CD4-positive, alpha-beta T cell treated with Interleukin-17A for 4 hours (primary cell): Measurements from ENCODE around the gene MAP3K7CL.
"Not testable (repeated sequence)": the region's sequence is repeated elsewhere in the genome, so short reads cannot be mapped to it uniquely, and the experiment has no call there.

ENCODE experiments used
- DNase-seq: peaks from one replicate; pipeline ENCODE4 v3.0.0-alpha.2; 2020; ENCODE audit warnings: mixed read lengths

The MAP3K7CL gene

DNA sequence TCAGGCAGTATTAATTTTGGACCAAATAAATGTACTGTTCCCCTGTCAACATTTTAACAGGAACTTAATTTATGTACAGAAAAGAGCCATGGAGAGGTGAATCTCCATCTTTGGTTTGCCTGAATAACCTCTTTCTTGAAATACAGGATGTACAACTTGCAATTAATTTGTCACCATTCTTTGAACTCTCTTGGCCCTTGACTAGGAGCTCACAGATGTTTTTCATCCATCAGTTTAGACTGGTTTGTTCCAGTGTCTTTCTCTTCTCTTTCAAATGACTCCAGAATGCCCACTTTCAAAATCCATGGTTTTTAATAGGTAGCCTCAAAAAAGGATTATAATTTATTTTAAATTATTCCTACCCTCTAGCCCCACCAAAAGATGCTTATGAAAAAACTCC, 5.0 kb downstream of the MAP3K7CL start:
- no peak for DNase-seq

DNA sequence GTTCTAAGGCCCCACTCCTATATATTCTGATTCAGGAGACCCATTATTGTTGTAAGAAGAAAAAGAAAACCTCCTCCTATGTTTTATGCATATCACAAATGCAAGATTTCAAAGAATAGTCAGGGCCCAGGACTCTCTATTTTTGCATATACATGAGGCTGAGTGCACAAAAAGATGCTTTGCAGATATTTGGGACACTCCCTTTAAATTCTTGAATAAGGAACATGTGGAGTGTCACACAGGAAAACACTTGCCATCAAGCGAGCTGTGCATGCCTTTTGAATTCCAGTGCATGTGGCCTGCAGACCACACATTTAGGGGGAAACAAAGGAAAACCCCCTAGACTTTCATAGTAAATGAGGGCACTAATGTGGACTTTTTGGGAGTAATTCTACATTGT, 5.6 kb downstream of the MAP3K7CL start:
- DNase-seq, result no peak

DNA sequence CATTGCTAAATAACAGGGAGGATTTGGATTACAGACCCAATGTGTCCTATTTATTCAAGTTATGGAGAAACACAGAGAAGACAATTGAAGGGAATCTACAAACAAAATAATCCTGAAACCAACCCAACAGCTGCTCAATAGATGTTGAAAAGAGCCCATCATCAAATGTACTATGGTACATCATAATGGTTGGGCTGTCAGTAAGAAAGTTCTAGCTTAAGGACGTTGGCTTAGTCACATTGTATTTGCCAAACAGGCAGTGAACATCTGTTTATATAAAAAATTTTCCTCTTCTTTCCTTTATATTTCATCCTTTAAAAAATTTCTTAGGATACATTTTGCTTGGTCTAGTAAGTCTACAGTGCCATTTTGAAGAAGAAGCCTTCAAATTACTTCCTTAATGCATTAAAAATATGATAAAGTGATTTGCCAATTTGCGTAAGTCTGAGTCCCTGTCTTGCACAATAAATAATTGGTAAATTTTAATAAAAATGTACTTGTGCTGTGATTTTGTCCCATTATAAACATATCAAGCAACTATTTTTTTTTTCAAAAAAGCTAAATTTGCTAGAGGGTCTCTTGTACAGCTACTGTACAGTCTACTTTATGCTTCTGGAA, 14.4 kb downstream of the MAP3K7CL start:
- DNase-seq, result no peak

DNA sequence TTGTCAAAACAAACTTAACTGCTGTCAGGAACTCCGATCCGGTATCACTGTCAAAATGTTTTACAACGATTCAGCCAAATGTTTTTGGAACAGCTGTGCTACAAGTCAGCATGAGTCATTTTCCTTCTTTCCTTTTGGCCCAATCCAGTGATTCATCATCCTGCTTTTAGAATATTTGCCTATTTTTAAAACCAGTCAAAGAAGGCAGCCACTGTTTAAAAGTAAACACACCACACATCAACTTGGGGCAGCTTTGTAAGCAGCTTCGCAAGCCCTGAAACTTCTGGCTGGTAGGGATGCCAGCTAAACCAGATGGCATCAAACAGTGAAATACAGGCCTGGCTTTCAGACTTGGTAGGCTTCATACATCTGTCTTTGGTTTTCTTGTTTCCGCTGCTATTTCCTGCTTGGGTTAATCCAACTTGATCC, 14.9 kb downstream of the MAP3K7CL start:
- no peak for DNase-seq

DNA sequence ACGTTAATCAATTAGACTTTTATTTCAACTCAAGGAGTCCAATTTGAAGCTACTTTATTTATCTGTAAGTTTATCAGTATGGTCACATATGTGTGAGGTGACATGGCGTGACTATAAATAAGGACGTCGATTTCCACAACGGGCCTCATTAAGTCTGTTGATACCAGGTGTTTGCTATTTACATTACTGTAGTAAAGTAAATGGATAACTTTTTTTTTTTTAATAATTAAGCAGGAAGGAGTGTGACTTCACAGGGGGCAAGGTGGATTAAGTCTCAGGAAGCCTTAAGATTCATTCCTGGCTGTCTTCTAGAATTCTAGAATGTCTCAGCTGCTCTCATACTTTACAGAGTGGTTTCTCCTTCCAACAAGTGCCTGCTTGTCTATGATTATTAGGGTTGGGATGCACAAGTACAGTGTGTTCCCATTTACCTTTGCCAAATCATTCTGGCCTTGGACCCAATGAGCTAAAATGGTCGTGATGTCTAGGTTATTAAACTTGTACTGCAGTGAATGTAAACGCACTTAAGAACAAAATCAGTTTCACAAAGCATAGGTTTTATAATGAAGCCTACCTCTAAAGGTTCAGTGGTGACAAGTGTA, 15.5 kb downstream of the MAP3K7CL start:
- no peak for DNase-seq

DNA sequence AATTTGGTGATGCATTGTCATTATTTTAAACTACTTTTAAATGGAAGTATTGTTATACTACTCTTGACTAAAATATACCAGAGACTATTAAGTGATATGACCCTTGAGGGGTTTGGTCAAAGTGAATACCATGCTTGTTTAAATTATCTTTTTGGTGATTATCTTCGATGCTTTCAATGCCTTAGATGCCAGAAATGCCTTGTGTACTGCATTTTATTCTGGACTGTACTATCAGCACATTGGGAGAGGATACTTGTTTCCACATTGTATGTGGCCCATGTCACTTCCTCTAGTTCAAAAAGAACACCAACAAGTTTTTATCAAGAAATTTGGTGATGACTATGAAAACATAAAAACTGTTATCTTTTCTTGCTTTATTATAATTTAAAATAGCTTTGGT, 16.3 kb downstream of the MAP3K7CL start:
- DNase-seq, result no peak

DNA sequence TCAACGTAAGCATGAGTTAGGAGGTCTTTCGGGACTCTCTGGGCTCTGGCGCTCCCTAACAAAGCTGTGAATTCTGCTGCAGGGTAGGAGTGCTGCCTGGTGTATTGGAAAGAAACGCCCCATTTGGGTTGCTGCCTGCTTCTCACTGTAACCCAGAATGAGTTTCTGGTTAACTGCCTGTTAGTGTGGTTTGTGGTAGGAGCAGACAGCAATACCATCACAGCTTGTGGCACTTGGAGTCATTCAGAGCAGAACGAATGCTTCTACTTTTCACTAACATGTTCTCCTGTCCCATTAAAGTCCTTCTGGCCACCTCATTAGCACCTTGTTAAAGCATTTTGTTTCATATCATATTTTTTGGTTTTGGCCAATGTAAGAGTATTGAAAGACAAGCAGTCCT, 18.1 kb downstream of the MAP3K7CL start:
- no peak for DNase-seq

DNA sequence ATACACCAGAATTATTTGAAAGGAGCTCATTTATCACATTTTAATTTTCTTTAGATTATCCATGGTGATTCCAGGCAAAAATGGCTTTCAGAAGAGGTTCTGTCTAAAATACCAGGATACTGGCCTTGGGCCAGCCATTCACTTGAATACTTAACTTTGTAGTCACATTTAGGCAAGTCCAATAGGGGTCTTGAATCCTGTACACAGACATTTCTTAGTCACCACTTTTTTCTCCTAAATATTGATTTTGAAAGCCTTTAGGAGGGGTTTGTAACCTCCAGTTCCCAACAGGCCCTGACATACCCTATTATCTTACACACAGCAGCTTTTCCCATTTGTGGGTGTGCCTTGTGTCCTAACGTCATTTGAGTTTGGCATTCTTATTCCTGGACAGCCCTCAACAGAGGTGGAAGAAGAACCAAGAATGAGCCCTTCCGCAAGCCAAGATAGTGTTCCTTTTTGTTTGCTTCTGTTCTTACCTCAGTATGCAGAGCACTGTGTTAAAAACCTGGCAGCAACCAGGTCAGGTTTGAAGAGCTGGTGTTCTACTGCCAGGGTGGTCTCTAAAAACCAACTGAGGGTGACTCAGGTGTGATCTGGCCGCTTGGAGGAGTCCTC, 19.5 kb downstream of the MAP3K7CL start:
- DNase-seq, result no peak

DNA sequence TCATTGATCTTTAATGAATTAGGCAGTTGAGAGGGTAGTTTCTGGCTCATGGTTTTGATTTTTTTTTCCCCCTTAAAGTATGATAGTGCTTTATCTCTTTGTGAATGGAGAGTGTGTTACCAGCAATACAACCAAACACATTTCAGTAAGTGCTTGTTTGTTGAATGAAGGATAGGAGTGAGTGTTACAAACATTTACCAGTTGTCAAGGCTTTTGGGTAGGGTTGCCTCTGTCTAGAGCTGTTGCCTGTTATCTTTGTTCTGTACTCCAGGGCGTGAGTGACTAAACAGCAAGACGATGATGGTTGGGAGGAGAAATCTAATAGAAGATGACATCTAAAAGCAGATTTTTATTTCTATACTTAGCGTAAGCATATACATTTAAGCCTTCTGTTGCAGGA, 21.5 kb downstream of the MAP3K7CL start:
- DNase-seq, result no peak

DNA sequence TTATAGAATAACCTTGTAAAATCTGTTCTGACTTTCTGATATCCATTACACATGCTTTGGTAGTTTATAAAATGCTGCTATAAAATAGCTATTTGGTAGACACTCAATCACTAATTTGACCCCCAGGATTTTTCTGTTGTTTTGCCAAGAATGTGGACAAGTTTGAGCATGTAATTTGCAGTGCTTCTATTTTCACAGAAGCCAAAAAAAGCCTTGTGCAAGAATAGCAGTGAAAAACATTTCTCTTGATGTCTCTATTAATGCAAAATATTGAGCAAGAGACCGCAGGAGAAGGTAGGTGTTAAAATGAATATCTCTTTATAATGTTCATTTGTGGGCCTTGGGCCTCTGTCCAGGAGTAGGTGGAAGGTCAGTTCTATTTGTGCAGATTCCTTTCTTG, 22.5 kb downstream of the MAP3K7CL start:
- no peak for DNase-seq

DNA sequence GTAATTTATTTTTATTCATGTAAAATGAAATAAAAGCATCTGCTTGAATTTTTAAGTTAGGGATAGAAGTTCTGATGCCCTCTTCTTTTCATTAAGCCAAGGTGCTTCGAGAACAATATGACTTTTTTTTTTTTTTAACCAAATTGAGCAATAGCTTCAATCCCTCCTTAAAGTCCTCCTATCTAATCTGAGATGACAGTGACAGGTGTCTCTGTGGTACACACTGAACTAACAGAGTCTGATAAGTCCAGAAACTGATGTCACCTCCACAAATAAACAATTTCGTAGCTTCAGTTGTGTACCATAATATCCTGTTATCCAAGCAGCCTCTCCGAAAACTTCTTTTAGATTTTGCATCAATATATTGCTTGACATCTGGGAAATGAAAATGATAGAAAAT, 23.8 kb downstream of the MAP3K7CL start:
- no peak for DNase-seq

DNA sequence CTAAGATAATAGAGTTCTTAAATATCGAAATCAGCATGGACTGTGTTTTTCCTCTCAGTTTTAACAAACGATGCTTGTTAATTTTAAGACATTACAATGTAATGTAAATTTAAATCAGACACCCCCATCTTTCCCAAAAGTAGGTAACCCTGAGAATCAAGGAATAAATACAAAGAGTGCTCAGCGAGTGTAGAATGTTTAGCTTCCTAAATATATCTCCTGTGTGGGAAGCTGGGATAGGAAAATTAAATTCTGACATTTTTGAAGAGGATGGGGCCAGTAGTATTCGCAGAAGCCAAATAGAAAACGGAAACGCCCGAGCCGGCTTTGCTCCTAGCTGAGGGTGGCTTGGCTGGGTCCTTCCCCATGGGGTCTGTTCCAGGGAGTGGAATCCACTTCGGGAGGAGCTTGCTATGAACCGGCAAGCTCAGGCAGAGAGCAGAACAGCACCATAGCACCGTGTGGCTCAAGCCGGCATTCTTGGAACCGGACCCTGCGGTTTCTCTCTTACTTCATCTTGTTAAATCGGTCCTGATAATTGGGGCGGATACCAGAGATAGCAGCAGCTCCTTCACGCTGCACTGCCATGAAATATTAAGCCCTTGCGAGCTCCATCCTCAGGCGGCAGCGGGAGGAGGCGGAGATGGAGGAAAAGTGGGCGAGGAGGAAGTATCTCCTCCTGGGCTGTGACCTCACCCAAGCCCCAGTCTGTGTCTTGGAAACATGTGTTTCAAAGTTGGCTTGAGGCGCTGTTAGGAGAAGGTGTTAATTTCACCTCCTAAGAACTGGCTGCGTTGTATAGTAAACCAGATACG, 24.9 kb downstream of the MAP3K7CL start:
- no peak for DNase-seq

DNA sequence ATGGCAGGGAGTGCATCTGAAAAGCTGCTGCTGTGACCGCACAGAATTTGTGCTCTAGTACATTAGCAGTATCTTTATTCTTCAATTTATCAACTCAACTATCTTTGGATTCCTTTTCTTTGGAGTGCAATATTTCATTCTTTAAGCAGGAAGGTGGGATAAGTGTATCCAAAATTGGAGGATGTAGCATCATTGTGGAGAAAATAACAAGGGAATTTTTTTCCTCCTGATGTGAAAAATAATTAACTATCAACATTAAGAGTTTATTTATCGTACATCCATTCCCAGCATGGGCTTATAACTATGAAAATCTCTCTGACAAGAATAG, 25.5 kb downstream of the MAP3K7CL start:
- DNase-seq, result no peak

DNA sequence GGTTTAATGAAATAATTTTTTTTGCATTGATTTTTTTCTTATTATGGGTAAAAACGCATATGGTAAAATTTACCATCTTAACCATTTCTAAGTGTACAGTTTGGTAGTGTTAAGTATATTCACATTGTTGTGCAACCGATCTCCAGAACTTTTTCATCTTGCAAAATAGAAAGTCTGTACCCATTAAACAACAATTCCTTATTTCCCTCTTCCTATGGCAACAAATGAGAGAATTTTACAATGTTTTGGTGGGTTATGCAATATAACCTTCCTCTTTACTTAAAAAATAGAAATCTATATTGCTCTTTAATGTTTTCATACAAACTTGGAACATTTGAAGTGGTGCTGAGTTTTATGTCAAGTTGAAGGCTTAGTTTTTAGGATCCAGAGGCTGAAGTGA, 26.6 kb downstream of the MAP3K7CL start:
- no peak for DNase-seq

DNA sequence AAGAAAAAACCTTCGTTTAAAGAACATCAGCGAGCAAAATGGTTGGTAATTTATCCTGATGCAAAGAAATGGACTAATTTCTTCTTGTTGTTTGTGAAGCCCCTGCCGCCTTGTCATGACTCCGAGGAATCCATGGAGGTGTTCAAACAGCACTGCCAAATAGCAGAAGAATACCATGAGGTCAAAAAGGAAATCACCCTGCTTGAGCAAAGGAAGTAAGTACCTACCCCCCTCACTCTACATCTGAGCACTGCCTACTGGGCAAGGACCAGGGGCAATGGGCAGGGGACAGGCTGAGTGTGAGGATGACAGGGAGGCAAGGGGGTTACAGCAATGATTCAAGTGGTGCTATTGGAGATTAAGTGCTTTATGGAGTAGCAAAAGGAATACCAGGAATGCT, 29.4 kb downstream of the MAP3K7CL start:
- DNase-seq, result no peak

DNA sequence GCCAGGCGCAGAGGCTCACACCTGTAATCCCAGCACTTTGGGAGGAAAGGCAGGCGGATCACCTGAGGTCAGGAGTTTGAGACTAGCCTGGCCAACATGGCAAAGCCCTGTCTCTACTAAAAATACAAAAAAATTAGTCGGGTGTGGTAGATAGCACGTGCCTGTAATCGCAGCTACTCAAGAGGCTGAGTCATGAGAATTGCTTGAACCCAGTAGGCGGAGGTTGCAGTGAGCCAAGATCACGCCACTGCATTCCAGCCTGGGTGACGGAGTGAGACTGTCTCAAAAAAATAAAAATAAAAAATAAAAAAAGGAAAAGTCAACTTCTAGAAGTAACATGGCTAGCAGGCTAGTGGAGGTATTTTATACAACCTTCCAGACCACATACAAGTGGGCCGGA, 32.4 kb downstream of the MAP3K7CL start:
- DNase-seq, result not testable (repeated sequence)

DNA sequence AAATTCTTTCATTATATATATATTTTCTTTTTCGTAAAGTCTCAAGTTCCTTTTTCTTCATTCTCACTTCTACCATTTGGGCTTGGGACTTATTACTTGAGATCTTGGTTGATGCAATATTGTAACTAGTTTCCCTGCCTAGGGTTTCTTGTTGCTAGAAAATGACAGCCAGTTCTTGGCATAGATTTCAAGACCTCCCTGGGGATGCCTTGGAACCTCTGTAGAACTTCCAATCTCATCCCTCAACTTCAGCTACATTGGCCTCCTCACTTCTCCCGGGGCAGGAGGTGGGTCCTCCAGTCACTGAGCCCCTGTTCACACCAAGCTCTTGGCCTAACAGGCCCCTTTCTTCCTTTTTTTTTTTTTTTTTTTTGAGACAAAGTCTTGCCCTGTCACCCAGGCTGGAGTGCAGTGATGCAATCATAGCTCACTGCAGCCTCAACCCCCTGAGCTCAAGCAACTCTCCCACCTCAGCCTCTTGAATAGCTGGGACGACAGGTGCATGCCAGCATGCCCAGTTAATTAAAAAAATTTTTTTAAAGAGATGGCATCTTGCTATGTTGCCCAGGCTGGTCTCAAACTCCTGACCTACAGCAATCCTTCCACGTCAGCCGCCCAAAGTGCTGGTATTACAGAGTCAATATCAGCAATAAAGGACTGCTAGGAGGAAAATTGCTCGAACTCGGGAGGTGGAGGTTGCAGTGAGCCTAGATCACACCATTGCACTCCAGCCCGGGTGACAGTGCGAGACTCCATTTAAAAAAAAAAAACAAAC, 33.1 kb downstream of the MAP3K7CL start:
- DNase-seq, result no peak

DNA sequence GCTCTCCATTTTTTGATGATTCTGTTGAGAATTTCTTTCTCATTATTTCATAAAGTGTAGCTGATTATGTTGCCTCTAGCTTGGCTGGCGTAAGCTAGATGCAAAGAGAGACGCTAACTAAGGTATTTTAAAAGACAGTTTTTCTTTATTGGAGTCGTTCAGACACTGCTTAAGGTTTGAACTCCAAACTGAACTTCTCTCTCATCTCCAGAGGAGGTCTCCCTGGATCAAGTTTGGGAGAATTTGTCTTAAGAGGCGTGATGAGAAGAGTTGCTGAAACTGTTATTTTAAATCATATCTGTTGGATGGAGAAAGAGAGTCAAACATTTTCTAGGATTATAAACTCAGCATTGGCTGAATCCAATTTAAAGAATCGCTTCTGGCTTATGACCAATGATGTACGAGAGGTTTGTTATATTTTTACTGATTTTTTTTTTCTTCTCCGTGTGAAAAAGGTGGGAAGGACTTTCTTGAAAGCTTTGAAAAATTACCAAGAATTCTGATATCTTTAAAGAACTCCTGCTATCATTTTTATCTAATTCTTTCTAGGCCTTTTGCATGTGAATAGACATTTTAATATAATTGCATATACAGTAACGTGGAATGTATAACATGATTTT, 34.0 kb downstream of the MAP3K7CL start:
- no peak for DNase-seq

DNA sequence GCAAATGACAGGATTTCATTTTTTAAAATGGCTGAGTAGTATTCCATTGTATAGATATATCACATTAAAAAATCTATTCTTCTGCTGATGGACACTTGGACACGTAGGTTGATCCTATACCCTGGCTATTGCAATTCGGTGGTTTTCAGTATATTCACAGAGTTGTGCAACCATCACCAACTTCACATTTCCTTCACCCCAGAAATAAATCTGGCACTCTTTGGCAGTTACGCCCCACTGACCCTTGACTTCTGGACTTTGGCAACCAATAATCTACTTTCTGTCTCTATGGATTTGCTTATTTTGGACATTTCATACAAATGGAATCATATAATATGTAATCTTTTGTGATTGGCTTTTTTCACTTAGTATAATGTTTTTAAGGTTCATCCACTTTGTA, 35.9 kb downstream of the MAP3K7CL start:
- DNase-seq, result no peak

DNA sequence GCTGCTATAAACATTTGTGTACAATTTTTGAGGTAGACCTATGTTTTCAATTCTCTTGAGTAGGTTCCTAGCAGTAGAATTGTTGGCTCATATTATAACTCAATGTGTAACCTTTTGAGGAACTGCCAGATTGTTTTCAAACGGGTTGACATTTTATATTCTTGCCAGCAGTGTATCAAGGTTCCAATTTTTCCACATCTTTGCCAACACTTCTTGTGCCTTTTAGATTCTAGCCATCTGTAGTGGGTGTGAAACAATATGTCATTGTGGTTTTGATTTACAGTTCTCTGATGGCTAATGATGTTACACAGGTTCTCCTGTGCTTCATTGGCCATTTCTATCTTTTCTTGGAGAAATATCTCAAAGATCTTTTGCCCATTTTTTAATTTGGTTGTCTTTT, 36.4 kb downstream of the MAP3K7CL start:
- DNase-seq, result no peak

DNA sequence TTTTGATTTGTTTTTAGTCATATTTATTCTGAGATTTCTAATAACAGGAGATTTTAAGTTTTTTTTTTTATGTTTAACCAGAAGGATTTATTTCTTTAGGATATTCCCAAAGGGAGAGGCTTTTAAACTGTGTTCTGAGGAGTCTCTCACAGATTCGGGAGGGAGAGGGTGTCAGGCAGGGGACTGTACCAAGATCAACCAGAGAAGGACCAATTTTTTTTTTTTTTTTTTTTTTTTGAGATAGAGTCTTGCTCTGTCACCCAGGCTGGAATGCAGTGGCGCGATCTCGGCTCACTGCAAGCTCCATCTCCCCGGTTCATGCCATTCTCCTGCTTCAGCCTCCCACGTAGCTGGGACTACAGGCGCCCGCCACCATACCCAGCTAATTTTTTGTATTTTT, 37.0 kb downstream of the MAP3K7CL start:
- DNase-seq, result not testable (repeated sequence)

DNA sequence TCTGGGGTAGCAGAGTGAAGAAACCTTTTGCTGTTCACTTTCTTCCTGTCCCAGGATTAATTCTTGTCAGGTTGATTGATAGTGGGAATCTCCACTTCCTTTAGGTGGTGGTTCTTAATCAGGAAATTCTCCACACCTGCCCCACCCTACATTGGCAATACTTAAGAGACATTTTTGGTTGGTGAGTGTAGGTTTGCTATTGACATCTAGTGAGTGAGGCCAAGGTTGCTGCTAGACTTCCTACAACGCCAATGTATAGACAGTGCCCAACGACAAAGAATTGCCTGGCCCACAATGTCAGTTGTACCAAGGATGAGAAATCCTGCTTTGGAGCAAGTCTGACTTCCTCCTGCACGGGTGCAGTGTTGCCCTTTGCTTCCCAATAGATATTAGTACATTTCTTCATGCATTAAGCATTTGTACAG, 38.5 kb downstream of the MAP3K7CL start:
- no peak for DNase-seq

DNA sequence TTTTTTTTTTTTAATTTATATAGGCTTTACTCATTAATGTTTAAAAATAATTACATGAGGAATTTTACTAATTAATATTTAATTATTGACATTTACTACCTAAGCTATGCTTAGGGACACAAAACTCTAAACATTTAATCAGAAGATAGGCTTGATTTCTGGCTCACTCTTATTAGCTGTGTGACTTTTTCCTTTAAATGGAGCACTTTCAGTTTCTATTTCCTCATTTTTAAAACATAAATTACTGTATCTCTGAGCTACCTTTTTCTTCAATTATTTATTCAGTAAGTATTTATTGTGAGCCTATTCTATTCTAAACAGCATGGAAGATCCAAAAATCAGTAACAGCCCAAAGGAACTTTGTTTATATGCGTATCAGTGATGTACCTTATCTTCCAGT, 40.5 kb downstream of the MAP3K7CL start:
- no peak for DNase-seq
